ENCODE results near the gene KRTAP1-3.
"Not testable (repeated sequence)": the region's sequence is repeated elsewhere in the genome, so short reads cannot be mapped to it uniquely, and the experiment has no call there.

The KRTAP1-3 gene

GRCh38 chr17:41054025-41054424 is 19.4 kb upstream of the KRTAP1-3 start:
- DNase-seq: no peak

DNA sequence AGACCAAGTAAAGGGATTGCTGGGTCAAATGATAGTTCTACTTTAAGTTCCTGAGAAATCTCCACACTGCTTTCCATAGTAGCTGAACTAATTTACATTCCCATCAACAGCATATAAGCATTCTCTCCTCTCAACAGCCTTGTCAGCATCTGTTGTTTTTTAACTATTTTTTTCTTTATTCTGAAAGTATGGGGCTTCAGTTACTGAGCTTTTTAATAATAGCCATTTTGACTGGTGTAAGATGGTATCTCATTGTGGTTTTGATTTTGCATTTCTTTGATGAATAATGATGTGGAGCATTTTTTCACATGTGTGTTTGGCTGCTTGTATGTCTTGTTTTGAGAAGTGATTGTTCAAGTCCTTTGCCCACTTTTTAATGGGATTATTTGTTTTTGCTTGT is 17.9 kb upstream of the KRTAP1-3 start:
- DNase-seq: no peak

- no peak for DNase-seq
Observed at GRCh38 chr17:41049110-41049509, 14.4 kb upstream of the KRTAP1-3 start.

- no peak for DNase-seq
Observed at GRCh38 chr17:41048441-41048840, 13.8 kb upstream of the KRTAP1-3 start.

GRCh38 chr17:41046735-41047465 is 12.2 kb upstream of the KRTAP1-3 start, which contains the start of gene KRTAP2-1:
KRTAP2-1 (minus strand) TSS chr17:41047316; CDS start chr17:41047267, 49 bp downstream.
- not testable (repeated sequence) for DNase-seq

DNA sequence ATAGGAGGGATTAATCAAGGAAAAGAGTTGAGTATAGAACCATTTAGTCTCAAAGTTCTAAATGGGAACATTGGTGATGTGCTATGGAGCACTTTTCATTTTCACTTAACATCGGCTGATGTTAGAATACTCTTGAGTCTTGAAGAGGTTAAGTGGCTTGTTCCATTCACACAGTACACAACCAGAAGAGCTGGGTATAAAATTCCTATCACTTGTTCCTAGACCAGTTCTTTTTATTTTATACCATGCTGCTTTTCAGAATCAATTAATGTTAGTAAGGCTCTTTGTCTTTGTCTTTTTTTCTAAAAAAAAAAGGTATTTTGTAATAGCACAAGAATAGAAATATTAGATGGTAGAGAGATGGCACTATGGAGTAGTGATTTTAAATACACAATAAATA is 8.3 kb upstream of the KRTAP1-3 start:
- DNase-seq: no peak

GRCh38 chr17:41040783-41041571 is 6.3 kb upstream of the KRTAP1-3 start, which contains the start of gene KRTAP1-1:
KRTAP1-1 (minus strand) TSS chr17:41041450; CDS start chr17:41041397, 53 bp downstream.
- DNase-seq: not testable (repeated sequence)

DNA sequence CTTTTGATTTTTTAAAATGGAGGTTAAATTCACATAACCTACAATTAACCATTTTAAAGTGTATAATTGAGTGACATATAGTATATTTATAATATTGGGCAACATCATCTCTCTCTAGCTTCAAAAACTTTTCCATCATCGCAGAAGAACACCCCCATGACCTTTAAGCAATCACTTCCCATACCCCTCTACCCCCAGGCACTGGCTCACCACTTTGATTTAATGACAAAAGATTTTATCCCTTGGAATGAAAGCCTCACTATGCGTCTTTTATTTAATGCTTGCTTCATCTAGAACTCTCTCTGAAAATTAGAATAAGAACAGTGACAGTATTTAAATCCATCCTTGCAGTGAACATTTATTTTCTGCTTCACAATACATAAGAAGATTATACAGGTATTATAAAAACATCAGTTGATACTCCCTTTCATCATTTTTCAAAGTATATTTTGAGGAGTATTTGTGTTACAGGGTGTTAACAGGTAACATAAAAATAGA is 3.2 kb upstream of the KRTAP1-3 start:
- DNase-seq: no peak

- no peak for DNase-seq
Observed at GRCh38 chr17:41029633-41030245, 4.9 kb downstream of the KRTAP1-3 start, which contains the start of gene KRTAP1-4. KRTAP1-4 (minus strand) TSS chr17:41030195; CDS start chr17:41030078, 117 bp downstream.

- no peak for DNase-seq
Observed at GRCh38 chr17:41026715-41027471, 7.8 kb downstream of the KRTAP1-3 start, which contains the start of gene KRTAP1-5. KRTAP1-5 (minus strand) TSS chr17:41027208; CDS start chr17:41027155, 53 bp downstream.

DNA sequence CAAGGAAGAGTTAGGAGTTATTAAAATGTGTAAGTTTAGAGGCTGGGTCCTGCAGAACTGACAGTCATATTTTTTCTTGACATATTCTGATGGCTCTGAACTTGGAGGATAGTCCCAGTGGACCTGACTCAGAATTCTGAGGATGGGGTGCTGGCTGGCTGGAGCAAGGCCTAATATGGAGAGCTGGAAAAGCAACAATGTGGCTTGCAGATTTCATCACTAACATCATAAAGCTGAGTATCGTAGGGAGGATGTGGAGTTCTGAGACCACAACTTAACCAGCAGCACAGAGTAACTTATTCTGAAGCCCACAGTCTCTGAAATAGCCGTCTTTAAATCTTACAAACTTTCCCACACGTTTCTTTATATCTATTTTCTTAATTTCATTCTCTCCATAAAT is 10.0 kb downstream of the KRTAP1-3 start:
- DNase-seq: no peak

GRCh38 chr17:41020336-41020735 is 14.3 kb downstream of the KRTAP1-3 start:
- DNase-seq: no peak

- no peak for DNase-seq
Observed at GRCh38 chr17:41019415-41019814, 15.3 kb downstream of the KRTAP1-3 start.

GRCh38 chr17:41018541-41018940 is 16.1 kb downstream of the KRTAP1-3 start:
- no peak for DNase-seq

- no peak for DNase-seq
Observed at GRCh38 chr17:41016578-41017215, 18.0 kb downstream of the KRTAP1-3 start.

DNA sequence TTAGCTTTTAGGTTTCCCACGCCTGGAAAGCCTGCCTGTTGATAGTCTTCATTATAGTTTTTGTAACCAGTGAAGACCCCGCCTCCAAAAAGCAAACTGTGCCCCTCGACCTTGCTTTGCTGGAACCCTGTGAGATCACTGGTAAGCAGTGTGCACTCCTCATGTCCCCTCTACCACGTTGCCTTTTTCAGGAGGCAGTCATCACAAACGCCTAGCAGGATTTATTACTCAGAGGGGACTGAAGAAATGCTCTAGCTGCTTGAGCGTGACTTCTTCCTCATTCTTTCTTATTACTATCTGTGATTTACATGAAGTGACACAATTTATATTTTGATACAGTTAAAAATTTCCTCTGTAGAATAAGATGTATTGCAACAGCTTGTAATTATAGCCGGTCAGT is 19.2 kb downstream of the KRTAP1-3 start:
- no peak for DNase-seq

DNA sequence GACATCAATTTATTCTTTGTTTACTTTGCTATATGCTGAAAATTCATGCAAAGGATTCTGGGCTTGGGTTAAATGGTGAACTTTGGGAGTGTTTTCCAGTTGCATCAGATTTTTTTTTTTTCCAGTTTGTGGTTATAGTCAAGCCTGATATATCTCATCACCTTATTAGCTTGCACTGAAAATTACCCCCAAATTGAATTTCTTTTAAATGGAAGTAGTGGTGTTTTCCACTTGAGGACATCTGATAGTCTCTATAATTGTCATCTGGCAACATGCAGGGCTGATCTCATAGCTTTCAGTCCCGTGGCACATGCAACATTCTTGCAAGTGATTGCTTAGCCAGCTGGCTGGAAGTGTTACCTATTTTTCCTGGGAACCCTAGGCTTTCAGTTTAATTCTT is 21.1 kb downstream of the KRTAP1-3 start:
- DNase-seq: no peak

- no peak for DNase-seq
Observed at GRCh38 chr17:41013181-41013580, 21.5 kb downstream of the KRTAP1-3 start.

- no peak for DNase-seq
Observed at GRCh38 chr17:41012326-41013120, 22.2 kb downstream of the KRTAP1-3 start.

- DNase-seq: no peak
Observed at GRCh38 chr17:41010441-41010840, 24.2 kb downstream of the KRTAP1-3 start.

GRCh38 chr17:41009936-41010335 is 24.7 kb downstream of the KRTAP1-3 start:
- no peak for DNase-seq

Data from DMS79 treated with DMSO at 0.1 percent for 48 hours (cell line).